Right ventricle myocardium superior (tissue), 1 donor: ENCODE data around the gene MVB12A. TPM values are rescaled to one million over a fixed set of nuclear protein-coding genes. Genes with fewer than 3 reads are reported as not detected.

ENCODE experiments used
- ATAC-seq: fragments of 200-7000 bp; cut with Tn5 transposase; one replicate; pipeline ENCODE4 v1.9.1; 2020; ENCODE audit warnings: mild to moderate bottlenecking; ENCODE audit not compliant: poor library complexity
- DNase-seq: peaks from one replicate; pipeline ENCODE4 v3.0.0-alpha.2; 2020
- intact Hi-C: fragments of 100-400 bp; cut with DNase I; formaldehyde crosslinking; loops from one replicate; pipeline ENCODE4 v1.11.2; 2022
- total RNA-seq: library from RNA; stranded (reverse); fragmentation: NEBNext Ultra II Directional; extraction: Animal tissue kit (Norgen Biotek cat#: 25700); gene quantifications from one replicate; pipeline ENCODE4 v1.2.1, GENCODE V29; 2021
- donor health status: DM: no; HTN: yes; CAD: no; lungs with severe emphysema.

Gene MVB12A
- total RNA-seq, 1 donor from 2014 or later = 20.3 TPM

- intact Hi-C loops = no loop called here
- no peak for DNase-seq
- no peak for ATAC-seq
Observed at GRCh38 chr19:17431417-17431816, 11.6 kb downstream of the MVB12A start.

GRCh38 chr19:17435218-17435617 lies 15.4 kb downstream of the MVB12A start:
- no peak for DNase-seq
- intact Hi-C loops = no loop called here
- ATAC-seq = no peak

GRCh38 chr19:17436094-17436873 lies 16.4 kb downstream of the MVB12A start:
- intact Hi-C loops = no loop called here
- ATAC-seq = no peak
- DNase-seq = no peak

GRCh38 chr19:17436874-17437267 lies 17.0 kb downstream of the MVB12A start:
- DNase-seq = no peak
- no peak for ATAC-seq
- intact Hi-C loops = no loop called here

- intact Hi-C loops = no loop called here
Observed at GRCh38 chr19:17441241-17442021, 21.6 kb downstream of the MVB12A start.

GRCh38 chr19:17445526-17446165 lies 25.8 kb downstream of the MVB12A start:
- no peak for ATAC-seq
- intact Hi-C loops = no loop called here
- no peak for DNase-seq

More at GRCh38 chr19:17441241-17442021, 21.6 kb downstream of the MVB12A start:
- peak; percentile 29 for ATAC-seq
- DNase-seq = no peak

- intact Hi-C loops = no loop called here
- DNase-seq = no peak
- no peak for ATAC-seq
Observed at GRCh38 chr19:17447704-17448130, 27.9 kb downstream of the MVB12A start.

GRCh38 chr19:17448131-17448967 lies 28.5 kb downstream of the MVB12A start, which contains the start of gene TMEM221:
Gene TMEM221, minus strand, starts transcription at chr19:17448668. Its CDS starts 206 bp downstream, at chr19:17448462.
- DNase-seq (peak; percentile 68), ATAC-seq (peak; percentile 79)
- intact Hi-C loops = no loop called here

- DNase-seq = no peak
- intact Hi-C loops = loop anchor here (10.0 kb wide), 1 partner anchor 334 kb away; no protein-coding TSS in a partner anchor
- no peak for ATAC-seq
Observed at GRCh38 chr19:17450264-17451075, 30.6 kb downstream of the MVB12A start.

GRCh38 chr19:17451820-17452219 lies 32.0 kb downstream of the MVB12A start:
- ATAC-seq (no peak), DNase-seq (no peak)
- intact Hi-C loops = loop anchor here (10.0 kb wide), 1 partner anchor 333 kb away; no protein-coding TSS in a partner anchor

GRCh38 chr19:17454576-17455071 lies 34.8 kb downstream of the MVB12A start:
- ATAC-seq = no peak
- intact Hi-C loops = loop anchor here (10.0 kb wide), 1 partner anchor 330 kb away; no protein-coding TSS in a partner anchor
- DNase-seq = no peak

- ATAC-seq = no peak
- DNase-seq = no peak
- intact Hi-C loops = loop anchor here (10.0 kb wide), 1 partner anchor 329 kb away; no protein-coding TSS in a partner anchor
Observed at GRCh38 chr19:17455308-17456123, 35.7 kb downstream of the MVB12A start.

GRCh38 chr19:17456127-17456526 lies 36.3 kb downstream of the MVB12A start:
- DNase-seq = no peak
- ATAC-seq = no peak
- intact Hi-C loops = loop anchor here (10.0 kb wide), 1 partner anchor 329 kb away; no protein-coding TSS in a partner anchor

- intact Hi-C loops = loop anchor here (10.0 kb wide), 1 partner anchor 327 kb away; no protein-coding TSS in a partner anchor
- DNase-seq (no peak), ATAC-seq (no peak)
Observed at GRCh38 chr19:17457616-17458015, 37.8 kb downstream of the MVB12A start.

GRCh38 chr19:17458970-17459369 lies 39.1 kb downstream of the MVB12A start:
- ATAC-seq (no peak), DNase-seq (no peak)

More at GRCh38 chr19:17458970-17459369, 39.1 kb downstream of the MVB12A start:
- intact Hi-C loops = loop anchor here (10.0 kb wide), 1 partner anchor 326 kb away; no protein-coding TSS in a partner anchor
